ENCODE measurements around the gene PKP1. TPM values are rescaled to one million over a fixed set of nuclear protein-coding genes. Genes with fewer than 3 reads are reported as not detected.

The PKP1 gene
- total RNA-seq, 1 experiment from 2014 or later: 0.15 TPM

GRCh38 chr1:201329801-201330200, 46.5 kb downstream of the PKP1 start:
- DNase-seq (ENCODE audit: low read depth): no peak

- DNase-seq (ENCODE audit: low read depth): no peak
Observed at GRCh38 chr1:201330541-201330940, 47.2 kb downstream of the PKP1 start.

GRCh38 chr1:201331166-201331565, 47.9 kb downstream of the PKP1 start:
- no peak for DNase-seq (ENCODE audit: low read depth)

GRCh38 chr1:201332021-201332420, 48.7 kb downstream of the PKP1 start:
- DNase-seq (ENCODE audit: low read depth): no peak

- DNase-seq (ENCODE audit: low read depth): no peak
Observed at GRCh38 chr1:201332616-201333335, 49.5 kb downstream of the PKP1 start.

GRCh38 chr1:201334325-201335173, 51.2 kb downstream of the PKP1 start:
- no peak for DNase-seq (ENCODE audit: low read depth)

GRCh38 chr1:201335174-201335870, 52.0 kb downstream of the PKP1 start:
- no peak for DNase-seq (ENCODE audit: low read depth)

GRCh38 chr1:201335901-201336300, 52.6 kb downstream of the PKP1 start:
- no peak for DNase-seq (ENCODE audit: low read depth)

- no peak for DNase-seq (ENCODE audit: low read depth)
Observed at GRCh38 chr1:201336711-201337450, 53.6 kb downstream of the PKP1 start.

GRCh38 chr1:201341377-201341776, 58.1 kb downstream of the PKP1 start:
- no peak for DNase-seq (ENCODE audit: low read depth)

- DNase-seq (ENCODE audit: low read depth): no peak
Observed at GRCh38 chr1:201344206-201345080, 61.1 kb downstream of the PKP1 start.

GRCh38 chr1:201345081-201345355, 61.7 kb downstream of the PKP1 start:
- no peak for DNase-seq (ENCODE audit: low read depth)

- peak; percentile 67 for DNase-seq (ENCODE audit: low read depth)
Observed at GRCh38 chr1:201346337-201346939, 63.1 kb downstream of the PKP1 start.

GRCh38 chr1:201346987-201347386, 63.7 kb downstream of the PKP1 start:
- DNase-seq (ENCODE audit: low read depth): no peak

GRCh38 chr1:201347498-201348210, 64.3 kb downstream of the PKP1 start:
- no peak for DNase-seq (ENCODE audit: low read depth)

- peak; percentile 63 for DNase-seq (ENCODE audit: low read depth)
Observed at GRCh38 chr1:201348211-201348566, 64.9 kb downstream of the PKP1 start.

- DNase-seq (ENCODE audit: low read depth): no peak
Observed at GRCh38 chr1:201349092-201349491, 65.8 kb downstream of the PKP1 start.

GRCh38 chr1:201350361-201350725, 67.0 kb downstream of the PKP1 start:
- no peak for DNase-seq (ENCODE audit: low read depth)

- DNase-seq (ENCODE audit: low read depth): no peak
Observed at GRCh38 chr1:201350884-201351283, 67.6 kb downstream of the PKP1 start.

GRCh38 chr1:201351617-201352016, 68.3 kb downstream of the PKP1 start:
- DNase-seq (ENCODE audit: low read depth): no peak
